GM12891 (cell line): ENCODE results near the gene USP36.

ENCODE experiments used
- PAX5 ChIP-seq: IDR thresholded peaks from 2 replicates; pipeline ENCODE4 v1.6.1; 2011; ENCODE audit warnings: low read length, moderate library complexity, mild to moderate bottlenecking; ENCODE audit not compliant: insufficient read depth, severe bottlenecking
- POLR2A ChIP-seq: IDR thresholded peaks from 2 replicates; pipeline ENCODE4 v1.6.1; 2011; ENCODE audit warnings: low read depth, low read length, control low read depth
- POLR2AphosphoS5 ChIP-seq: IDR thresholded peaks from 2 replicates; pipeline ENCODE4 v1.6.1; 2011; ENCODE audit warnings: low read depth, low read length, control low read depth
- POU2F2 ChIP-seq: IDR thresholded peaks from 2 replicates; pipeline ENCODE4 v1.6.1; 2011; ENCODE audit warnings: low read depth, mild to moderate bottlenecking, control low read depth, low read length, moderate library complexity
- TAF1 ChIP-seq: IDR thresholded peaks from 2 replicates; pipeline ENCODE4 v1.6.1; 2011; ENCODE audit warnings: low read depth, low read length, control low read depth

- no peak for TF ChIP-seq POLR2A
- TF ChIP-seq PAX5 = no peak
- no peak for TF ChIP-seq TAF1
- no peak for TF ChIP-seq POLR2AphosphoS5
- no peak for TF ChIP-seq POU2F2
These were observed 1.3 kb downstream of the USP36 start for GRCh38 chr17:78839235-78839761.
